HepG2 (cell line): ENCODE data around the gene EEF1AKMT3. TPM values are rescaled to one million over a fixed set of nuclear protein-coding genes. Genes with fewer than 3 reads are reported as not detected.

Experiments used
- ATAC-seq: fragments of 200-7000 bp; cut with Tn5 transposase; 3 replicates; pipeline ENCODE4 v1.9.1; 2020; ENCODE audit warnings: mild to moderate bottlenecking, moderate library complexity
- BruUV-seq: library from RNA; stranded (reverse); fragments of 400-500 nt; replicated peaks from 2 replicates; lab custom pipeline; 2021; lab: Mats Ljungman, UMichigan
- CTCF ChIA-PET: fragments of 300-600 bp; formaldehyde crosslinking; extraction: SDS; loops from one replicate; lab custom pipeline; 2021; ENCODE audit warnings: low total read pairs, inconsistent platforms, low intra/inter-chr PET ratio; lab: Yijun Ruan, JAX
- POLR2A ChIA-PET: fragments of 350-600 bp; sonication (Branson Sonifier 250); formaldehyde crosslinking; loops from one replicate; lab custom pipeline; 2020; ENCODE audit warnings: antibody characterized with exemption, inconsistent platforms; lab: Yijun Ruan, JAX
- DNase-seq: peaks from one replicate; pipeline ENCODE4 v3.0.0-alpha.2; 2015; ENCODE audit warnings: low spot score
- FAIRE-seq: peaks from 3 replicates; lab custom pipeline; 2011; peaks lifted over from hg19 to GRCh38; lab: Jason Lieb, UNC
- H2AFZ ChIP-seq: one replicate; pipeline ENCODE4 v1.6.1; 2011; ENCODE audit warnings: low read length, inconsistent platforms
- H3K27ac ChIP-seq: fragments of 300-600 bp; 3 replicates; pipeline ENCODE4 v1.8.0; 2011; ENCODE audit warnings: mixed run types, mild to moderate bottlenecking, mixed read lengths, low read length, inconsistent platforms; ENCODE audit not compliant: insufficient read depth; ENCODE audit errors: extremely low read length
- H3K27me3 ChIP-seq, 2 experiments: fragments of 200-600 bp in 1 of 2; 2 replicates in 1 of 2; 3 replicates in 1 of 2; pipeline versions ENCODE4 v1.6.0 to v1.8.0; 2011; ENCODE audit warnings: low read length in 2 of 2, mild to moderate bottlenecking in 2 of 2, moderate library complexity in 2 of 2, inconsistent platforms in 1 of 2; ENCODE audit not compliant: insufficient read depth in 2 of 2, control insufficient read depth in 1 of 2
- H3K36me3 ChIP-seq, 2 experiments: fragments of 200-600 bp in 1 of 2; replicated peaks in 1 of 2; 2 replicates in 1 of 2; 3 replicates in 1 of 2; pipeline versions ENCODE4 v1.5.1 to v1.8.0; 2011; ENCODE audit warnings: low read length in 2 of 2, inconsistent platforms in 1 of 2; ENCODE audit not compliant: insufficient read depth in 2 of 2, control insufficient read depth in 1 of 2
- H3K4me1 ChIP-seq: 2 replicates; pipeline ENCODE4 v1.5.1; 2012; ENCODE audit warnings: low read length, inconsistent platforms; ENCODE audit not compliant: insufficient read depth
- H3K4me2 ChIP-seq: 2 replicates; pipeline ENCODE4 v1.6.0; 2011; ENCODE audit warnings: low read depth, low read length, inconsistent platforms
- H3K4me3 ChIP-seq, 3 experiments: fragments of 200-600 bp in 1 of 3; sonication (generic), shearing (Covaris generic) in 1 of 3; replicated peaks in 1 of 3; 2 replicates each; pipeline ENCODE4 v1.5.1; 2011 to 2016; ENCODE audit warnings: low read length in 3 of 3, inconsistent platforms in 2 of 3, low read depth in 2 of 3, mild to moderate bottlenecking in 2 of 3, control low read depth in 1 of 3, mixed read lengths in 1 of 3; ENCODE audit not compliant: insufficient read depth in 1 of 3
- H3K79me2 ChIP-seq: one replicate; pipeline ENCODE4 v1.6.1; 2011; ENCODE audit warnings: low read length, inconsistent platforms; ENCODE audit not compliant: insufficient read depth
- H3K9ac ChIP-seq: 2 replicates; pipeline ENCODE4 v1.6.0; 2011; ENCODE audit warnings: mild to moderate bottlenecking, low read depth, low read length, inconsistent platforms; ENCODE audit not compliant: insufficient read depth
- H3K9me3 ChIP-seq: 2 replicates; pipeline ENCODE4 v1.5.1; 2012; ENCODE audit warnings: mild to moderate bottlenecking, low read length
- H4K20me1 ChIP-seq: 2 replicates; pipeline ENCODE4 v1.6.0; 2011; ENCODE audit warnings: inconsistent platforms, mild to moderate bottlenecking, low read length, moderate library complexity; ENCODE audit not compliant: insufficient read depth
- BCLAF1 ChIP-seq: fragments of 450-650 bp; IDR thresholded peaks from 2 replicates; pipeline ENCODE4 v1.6.1; 2017; ENCODE audit warnings: mild to moderate bottlenecking
- KDM3A ChIP-seq: IDR thresholded peaks from 2 replicates; pipeline ENCODE4 v1.6.1; 2018; ENCODE audit warnings: low read depth, missing compliant biosample characterization
- MATR3 ChIP-seq: sonication (generic); formaldehyde crosslinking; IDR thresholded peaks from 2 replicates; pipeline ENCODE4 v1.4.0; 2020; ENCODE audit warnings: missing genetic modification reagents
- MBNL3 ChIP-seq: fragments of 250-450 bp; sonication (Bioruptor Pico); conservative IDR thresholded peaks from 2 replicates; pipeline ENCODE4 v1.8.0; 2022; ENCODE audit warnings: mild to moderate bottlenecking, inconsistent platforms
- NCOR1 ChIP-seq: fragments of 200-600 bp; sonication (generic); IDR thresholded peaks from 2 replicates; pipeline ENCODE4 v1.7.0; 2017; ENCODE audit warnings: antibody characterized with exemption, low read length, borderline replicate concordance
- RNF2 ChIP-seq: fragments of 450-650 bp; conservative IDR thresholded peaks from 2 replicates; pipeline ENCODE4 v1.6.1; 2016; ENCODE audit warnings: low read depth
- ZFP36L2 ChIP-seq: sonication (generic); formaldehyde crosslinking; IDR thresholded peaks from 2 replicates; pipeline ENCODE4 v1.4.0; 2020; ENCODE audit warnings: missing genetic modification reagents
- ZNF281 ChIP-seq: sonication (generic); formaldehyde crosslinking; IDR thresholded peaks from 2 replicates; pipeline ENCODE4 v1.4.0; 2020; ENCODE audit warnings: missing genetic modification reagents, borderline replicate concordance
- ZNF333 ChIP-seq: sonication (generic); formaldehyde crosslinking; IDR thresholded peaks from 2 replicates; pipeline ENCODE4 v1.4.0; 2020; ENCODE audit warnings: mild to moderate bottlenecking, missing genetic modification reagents, borderline replicate concordance
- ZNF598 ChIP-seq: sonication (generic); formaldehyde crosslinking; IDR thresholded peaks from 2 replicates; pipeline ENCODE4 v1.5.1; 2020; ENCODE audit warnings: mild to moderate bottlenecking, missing genetic modification reagents, borderline replicate concordance
- ZNF792 ChIP-seq: IDR thresholded peaks from 2 replicates; pipeline ENCODE4 v1.6.1; 2016
- WGBS: methylation state at CpG from one replicate; pipeline ENCODE4 v1.1.6; 2017; ENCODE audit warnings: low lambda C conversion rate; 5-methylcytosine and 5-hydroxymethylcytosine counted together
- in situ Hi-C: cut with HindIII; loops from 2 replicates; pipeline ENCODE4 v1.10.0; 2017; ENCODE audit warnings: low pct_unique_long_range_greater_than_20kb; ENCODE audit not compliant: extremely low pct_ligation_motif_present
- intact Hi-C: fragments of 100-400 bp; cut with micrococcal nuclease; formaldehyde crosslinking; loops from one replicate; pipeline ENCODE4 v1.10.0; 2022; ENCODE audit not compliant: unreplicated experiment
- polyA plus RNA-seq, 8 experiments: library from polyadenylated mRNA; depleted of rRNA in 3 of 8; stranded (reverse) in 7 of 8; unstranded in 1 of 8; fragments of >200 nt; fragmentation: Illumina TruSeq in 4 of 8; extraction: Trizol in 4 of 8; gene quantifications; 2 replicates each; pipeline versions ENCODE4 v1.2.1 to v1.2.3, GENCODE V29; 2011 to 2016; ENCODE audit warnings: low read depth in 4 of 8, missing spikeins in 1 of 8, mixed read lengths in 1 of 8; ENCODE audit not compliant: insufficient read depth in 1 of 8
- total RNA-seq, 5 experiments: library from RNA; depleted of rRNA; stranded (reverse); fragments of >200 nt; fragmentation: Illumina TruSeq; extraction: Trizol; gene quantifications; 2 replicates each; pipeline ENCODE4 v1.2.3, GENCODE V29; 2016; ENCODE audit warnings: low read depth in 1 of 5
- TF ChIP-seq, protein P1 (sequence below): sonication (generic); formaldehyde crosslinking; IDR thresholded peaks from 2 replicates; pipeline ENCODE4 v1.5.1; 2020; ENCODE audit warnings: missing genetic modification reagents, mild to moderate bottlenecking, borderline replicate concordance
- TF ChIP-seq, protein P2 (sequence below): sonication (generic); formaldehyde crosslinking; IDR thresholded peaks from 2 replicates; pipeline ENCODE4 v1.9.0; 2021; ENCODE audit warnings: missing genetic modification reagents, borderline replicate concordance

EEF1AKMT3 gene
- total and polyA plus RNA-seq, 2 of the 13 experiments (the other 11 are each of a cell fraction or from before 2014, with no cell fraction given), result 4.7 to 11.4 TPM

- no peak for FAIRE-seq
- POLR2A ChIA-PET, result no interaction called here
- TF ChIP-seq NCOR1, result no peak
- TF ChIP-seq BCLAF1, result no peak
- TF ChIP-seq MATR3, result no peak
- TF ChIP-seq ZFP36L2 (CRISPR knock-in tag), result no peak
- TF ChIP-seq RNF2, result no peak
- TF ChIP-seq KDM3A (CRISPR knock-in tag), result no peak
- TF ChIP-seq, protein P1, sequence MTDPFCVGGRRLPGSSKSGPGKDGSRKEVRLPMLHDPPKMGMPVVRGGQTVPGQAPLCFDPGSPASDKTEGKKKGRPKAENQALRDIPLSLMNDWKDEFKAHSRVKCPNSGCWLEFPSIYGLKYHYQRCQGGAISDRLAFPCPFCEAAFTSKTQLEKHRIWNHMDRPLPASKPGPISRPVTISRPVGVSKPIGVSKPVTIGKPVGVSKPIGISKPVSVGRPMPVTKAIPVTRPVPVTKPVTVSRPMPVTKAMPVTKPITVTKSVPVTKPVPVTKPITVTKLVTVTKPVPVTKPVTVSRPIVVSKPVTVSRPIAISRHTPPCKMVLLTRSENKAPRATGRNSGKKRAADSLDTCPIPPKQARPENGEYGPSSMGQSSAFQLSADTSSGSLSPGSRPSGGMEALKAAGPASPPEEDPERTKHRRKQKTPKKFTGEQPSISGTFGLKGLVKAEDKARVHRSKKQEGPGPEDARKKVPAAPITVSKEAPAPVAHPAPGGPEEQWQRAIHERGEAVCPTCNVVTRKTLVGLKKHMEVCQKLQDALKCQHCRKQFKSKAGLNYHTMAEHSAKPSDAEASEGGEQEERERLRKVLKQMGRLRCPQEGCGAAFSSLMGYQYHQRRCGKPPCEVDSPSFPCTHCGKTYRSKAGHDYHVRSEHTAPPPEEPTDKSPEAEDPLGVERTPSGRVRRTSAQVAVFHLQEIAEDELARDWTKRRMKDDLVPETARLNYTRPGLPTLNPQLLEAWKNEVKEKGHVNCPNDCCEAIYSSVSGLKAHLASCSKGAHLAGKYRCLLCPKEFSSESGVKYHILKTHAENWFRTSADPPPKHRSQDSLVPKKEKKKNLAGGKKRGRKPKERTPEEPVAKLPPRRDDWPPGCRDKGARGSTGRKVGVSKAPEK (CRISPR knock-in tag), result no peak
- TF ChIP-seq ZNF281 (CRISPR knock-in tag), result no peak
- TF ChIP-seq, protein P2, sequence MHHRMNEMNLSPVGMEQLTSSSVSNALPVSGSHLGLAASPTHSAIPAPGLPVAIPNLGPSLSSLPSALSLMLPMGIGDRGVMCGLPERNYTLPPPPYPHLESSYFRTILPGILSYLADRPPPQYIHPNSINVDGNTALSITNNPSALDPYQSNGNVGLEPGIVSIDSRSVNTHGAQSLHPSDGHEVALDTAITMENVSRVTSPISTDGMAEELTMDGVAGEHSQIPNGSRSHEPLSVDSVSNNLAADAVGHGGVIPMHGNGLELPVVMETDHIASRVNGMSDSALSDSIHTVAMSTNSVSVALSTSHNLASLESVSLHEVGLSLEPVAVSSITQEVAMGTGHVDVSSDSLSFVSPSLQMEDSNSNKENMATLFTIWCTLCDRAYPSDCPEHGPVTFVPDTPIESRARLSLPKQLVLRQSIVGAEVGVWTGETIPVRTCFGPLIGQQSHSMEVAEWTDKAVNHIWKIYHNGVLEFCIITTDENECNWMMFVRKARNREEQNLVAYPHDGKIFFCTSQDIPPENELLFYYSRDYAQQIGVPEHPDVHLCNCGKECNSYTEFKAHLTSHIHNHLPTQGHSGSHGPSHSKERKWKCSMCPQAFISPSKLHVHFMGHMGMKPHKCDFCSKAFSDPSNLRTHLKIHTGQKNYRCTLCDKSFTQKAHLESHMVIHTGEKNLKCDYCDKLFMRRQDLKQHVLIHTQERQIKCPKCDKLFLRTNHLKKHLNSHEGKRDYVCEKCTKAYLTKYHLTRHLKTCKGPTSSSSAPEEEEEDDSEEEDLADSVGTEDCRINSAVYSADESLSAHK (CRISPR knock-in tag), result no peak
- no peak for TF ChIP-seq MBNL3
- no peak for TF ChIP-seq ZNF333 (CRISPR knock-in tag)
- TF ChIP-seq ZNF792 (CRISPR knock-in tag), result no peak
- no peak for TF ChIP-seq ZNF598 (CRISPR knock-in tag)
Measured at GRCh38 chr12:57823908-57824640, 51.7 kb downstream of the EEF1AKMT3 start.

More at GRCh38 chr12:57823908-57824640, 51.7 kb downstream of the EEF1AKMT3 start:
- no peaks in the 10 kb centered on the region for H3K27me3 ChIP-seq
- peaks cover 28% of the 10 kb centered on the region for H3K4me1 ChIP-seq
- ATAC-seq (no peak), DNase-seq (no peak)
- H3K4me3 ChIP-seq, result no peak overlapping the region
- intact Hi-C loops (no loop called here), in situ Hi-C loops (no loop called here)
- no peak overlapping the region for H3K4me2 ChIP-seq
- no peak overlapping the region for H3K27ac ChIP-seq
- no peak overlapping the region for H2AFZ ChIP-seq
- no peak overlapping the region for H3K9ac ChIP-seq
- WGBS, result 98% methylated on average over 17 of the region's 18 CpGs
- CTCF ChIA-PET, result no interaction called here
- no TSS peak for BruUV-seq
- H3K9me3 ChIP-seq, result no peaks in the 10 kb centered on the region
- peaks cover 21% of the 10 kb centered on the region for H4K20me1 ChIP-seq
- peaks cover under 1% of the 10 kb centered on the region for H3K79me2 ChIP-seq
- H3K36me3 ChIP-seq, result peaks cover 41 to 66% of the 10 kb centered on the region in 2 experiments
